Measurements from ENCODE around the gene PPFIBP1. TPM values are rescaled to one million over a fixed set of nuclear protein-coding genes. Genes with fewer than 3 reads are reported as not detected.
A peak's percentile ranks its signal among the peaks of the same experiment; 100 is the strongest.

The PPFIBP1 gene
- total RNA-seq, 1 donor from 2014 or later = 136 TPM

DNA sequence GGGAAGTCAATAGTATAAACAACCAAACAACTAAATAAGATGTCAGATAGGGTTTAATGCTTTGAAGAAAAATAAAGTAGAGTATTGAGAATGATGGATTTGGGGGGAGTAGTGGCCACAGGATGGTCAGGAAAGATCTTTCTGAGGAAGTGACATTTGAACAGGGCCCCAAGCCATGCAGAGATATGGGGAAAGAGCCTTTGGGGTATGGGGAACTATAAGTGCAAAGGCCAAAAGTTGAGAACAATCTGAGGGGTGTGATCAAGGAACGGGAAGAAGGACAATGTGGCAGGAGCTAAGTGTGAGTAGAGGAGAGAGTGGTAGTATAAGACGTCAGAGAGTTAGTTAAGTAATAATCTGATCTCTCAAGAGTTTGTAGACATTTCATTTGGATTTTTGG, 188.0 kb downstream of the PPFIBP1 start:
- H3K9me3 ChIP-seq = no peaks in the 10 kb centered on the region
- TF ChIP-seq, protein P1, sequence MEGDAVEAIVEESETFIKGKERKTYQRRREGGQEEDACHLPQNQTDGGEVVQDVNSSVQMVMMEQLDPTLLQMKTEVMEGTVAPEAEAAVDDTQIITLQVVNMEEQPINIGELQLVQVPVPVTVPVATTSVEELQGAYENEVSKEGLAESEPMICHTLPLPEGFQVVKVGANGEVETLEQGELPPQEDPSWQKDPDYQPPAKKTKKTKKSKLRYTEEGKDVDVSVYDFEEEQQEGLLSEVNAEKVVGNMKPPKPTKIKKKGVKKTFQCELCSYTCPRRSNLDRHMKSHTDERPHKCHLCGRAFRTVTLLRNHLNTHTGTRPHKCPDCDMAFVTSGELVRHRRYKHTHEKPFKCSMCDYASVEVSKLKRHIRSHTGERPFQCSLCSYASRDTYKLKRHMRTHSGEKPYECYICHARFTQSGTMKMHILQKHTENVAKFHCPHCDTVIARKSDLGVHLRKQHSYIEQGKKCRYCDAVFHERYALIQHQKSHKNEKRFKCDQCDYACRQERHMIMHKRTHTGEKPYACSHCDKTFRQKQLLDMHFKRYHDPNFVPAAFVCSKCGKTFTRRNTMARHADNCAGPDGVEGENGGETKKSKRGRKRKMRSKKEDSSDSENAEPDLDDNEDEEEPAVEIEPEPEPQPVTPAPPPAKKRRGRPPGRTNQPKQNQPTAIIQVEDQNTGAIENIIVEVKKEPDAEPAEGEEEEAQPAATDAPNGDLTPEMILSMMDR (IDR thresholded peaks at IDR 0.05) = no peak
- peak overlapping the region; percentile 96 for H3K4me3 ChIP-seq
- H3K27ac ChIP-seq = no peak overlapping the region
- peaks cover 17% of the 10 kb centered on the region for H3K4me1 ChIP-seq
- peaks cover 20% of the 10 kb centered on the region for H3K36me3 ChIP-seq
- H3K27me3 ChIP-seq = no peaks in the 10 kb centered on the region
- DNase-seq (no peak), ATAC-seq (peak; percentile 21)
- intact Hi-C loops (cut with DNase I) = no loop called here

DNA sequence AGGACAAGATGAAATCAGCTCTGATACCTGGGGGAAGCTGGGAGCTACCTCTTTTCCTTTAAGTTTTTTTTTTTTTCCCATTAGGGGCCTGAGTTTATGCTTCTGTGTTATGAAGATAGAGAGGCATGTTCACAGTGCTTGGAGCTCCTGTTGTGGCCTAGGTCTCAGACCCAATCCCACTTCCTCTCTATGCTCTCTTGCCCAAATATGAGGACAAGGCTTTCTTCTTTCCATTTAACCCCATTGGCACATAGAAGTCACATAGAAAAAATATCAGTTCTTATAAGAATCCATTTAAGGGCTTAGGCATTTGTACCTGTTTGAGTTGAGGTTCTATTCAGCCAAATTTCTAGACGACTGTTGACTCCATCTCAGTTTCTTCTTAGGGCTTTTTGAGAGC, 199.2 kb downstream of the PPFIBP1 start:
- no peaks in the 10 kb centered on the region for H3K9me3 ChIP-seq
- DNase-seq = no peak
- no peaks in the 10 kb centered on the region for H3K4me1 ChIP-seq
- intact Hi-C loops (cut with DNase I) = no loop called here
- H3K27ac ChIP-seq = no peak overlapping the region
- peaks cover 77% of the 10 kb centered on the region for H3K36me3 ChIP-seq
- no peaks in the 10 kb centered on the region for H3K27me3 ChIP-seq
- no peak overlapping the region for H3K4me3 ChIP-seq
- TF ChIP-seq, protein P1 (IDR thresholded peaks at IDR 0.05) = no peak
- no peak for ATAC-seq

DNA sequence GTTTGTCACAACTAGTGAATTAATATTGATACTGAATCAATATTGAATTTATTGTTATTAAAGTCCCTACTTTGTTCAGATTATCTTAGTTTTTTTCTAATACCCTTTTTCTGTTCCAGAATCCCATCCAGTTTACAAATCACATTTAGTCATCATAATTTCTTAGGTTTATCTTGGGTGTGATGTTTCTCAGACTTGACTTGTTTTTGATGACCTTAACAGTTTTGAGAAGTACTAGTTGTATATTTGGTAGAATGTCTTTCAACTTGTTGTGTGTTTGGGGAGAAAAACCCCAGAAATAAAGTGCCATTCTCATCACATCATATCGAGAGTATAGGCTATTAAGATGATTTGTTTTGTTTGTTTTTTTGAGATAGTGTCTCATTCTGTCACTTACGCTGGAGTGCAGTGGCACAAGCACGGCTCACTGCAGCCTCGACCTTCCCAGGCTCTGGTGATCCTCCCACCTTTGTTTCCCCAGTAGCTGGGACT, 206.1 kb downstream of the PPFIBP1 start:
- H3K9me3 ChIP-seq = no peaks in the 10 kb centered on the region
- H3K4me3 ChIP-seq = no peak overlapping the region
- H3K36me3 ChIP-seq = peaks cover 58% of the 10 kb centered on the region
- ATAC-seq (no peak), DNase-seq (no peak)
- TF ChIP-seq, protein P1 (IDR thresholded peaks at IDR 0.05) = no peak
- no peak overlapping the region for H3K27ac ChIP-seq
- intact Hi-C loops (cut with DNase I) = loop anchor here (10.0 kb wide), 1 partner anchor 205 kb away; no protein-coding TSS in a partner anchor
- H3K4me1 ChIP-seq = no peaks in the 10 kb centered on the region
- H3K27me3 ChIP-seq = no peaks in the 10 kb centered on the region

DNA sequence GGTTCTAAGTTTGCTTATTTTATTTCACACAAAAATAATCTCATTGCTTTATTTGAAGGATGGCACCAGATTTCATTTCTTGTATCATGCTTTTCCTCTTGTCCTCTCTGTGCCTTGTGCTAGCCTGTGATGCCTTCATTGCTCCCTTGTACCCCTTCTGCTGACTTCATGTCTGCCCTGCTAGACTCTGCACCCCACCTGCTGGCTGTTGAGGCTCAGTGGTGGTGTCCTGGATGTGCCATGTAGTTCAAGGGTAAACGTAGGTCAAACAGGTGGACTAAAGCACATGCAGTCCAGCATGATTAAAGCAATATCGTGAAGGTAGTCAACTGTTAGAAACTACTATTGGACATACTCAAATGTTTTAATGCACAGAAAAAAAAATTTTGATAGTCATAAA, 208.3 kb downstream of the PPFIBP1 start:
- Histone ChIP-seq H3K27ac (no peak overlapping the region), H3K27me3 (no peaks in the 10 kb centered on the region), H3K9me3 (no peaks in the 10 kb centered on the region), H3K4me1 (no peaks in the 10 kb centered on the region), H3K4me3 (no peak overlapping the region), H3K36me3 (peaks cover 63% of the 10 kb centered on the region)
- TF ChIP-seq, protein P1 (IDR thresholded peaks at IDR 0.05) = no peak
- intact Hi-C loops (cut with DNase I) = loop anchor here (10.0 kb wide), 1 partner anchor 203 kb away; no protein-coding TSS in a partner anchor
- DNase-seq (no peak), ATAC-seq (no peak)

DNA sequence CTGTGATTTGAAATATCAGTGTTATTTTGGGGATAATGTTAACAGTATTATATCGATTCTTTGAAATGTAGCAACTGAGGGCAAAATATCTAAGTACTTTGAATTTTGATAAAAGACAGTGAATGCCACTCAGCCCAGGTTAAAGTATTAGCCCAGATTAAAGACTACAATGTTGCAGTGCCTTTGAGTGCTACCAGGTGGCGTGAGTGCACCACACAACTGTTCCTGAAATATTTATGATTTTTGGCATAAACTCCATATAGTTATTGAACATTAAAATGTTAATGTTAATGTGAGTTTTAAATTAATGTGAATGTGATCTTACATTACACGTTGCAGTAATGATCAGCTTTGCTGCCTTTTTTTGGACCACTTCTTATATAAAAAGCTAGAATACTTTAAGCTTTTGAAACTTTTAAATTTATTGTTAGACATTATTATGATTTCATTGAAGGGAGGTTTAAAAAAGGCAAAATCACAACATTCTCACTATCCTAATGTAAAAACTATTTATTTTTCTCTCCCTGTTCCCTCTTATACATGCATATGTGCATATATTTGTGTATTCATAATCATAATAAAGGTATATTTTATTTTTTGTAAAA, 209.1 kb downstream of the PPFIBP1 start:
- H3K27me3 ChIP-seq = no peaks in the 10 kb centered on the region
- no peak overlapping the region for H3K4me3 ChIP-seq
- H3K27ac ChIP-seq = no peak overlapping the region
- DNase-seq (no peak), ATAC-seq (peak; percentile 78)
- H3K4me1 ChIP-seq = no peaks in the 10 kb centered on the region
- intact Hi-C loops (cut with DNase I) = loop anchor here (10.0 kb wide), 1 partner anchor 202 kb away; no protein-coding TSS in a partner anchor
- peaks cover 70% of the 10 kb centered on the region for H3K36me3 ChIP-seq
- H3K9me3 ChIP-seq = no peaks in the 10 kb centered on the region
- TF ChIP-seq, protein P1 (IDR thresholded peaks at IDR 0.05) = peak; percentile 78
